HCT116 (cell line): ENCODE measurements around the gene CSTF3. TPM values are rescaled to one million over a fixed set of nuclear protein-coding genes. Genes with fewer than 3 reads are reported as not detected.

Source experiments
- ATAC-seq: fragments of 200-7000 bp; cut with Tn5 transposase; 2 replicates; pipeline ENCODE4 v1.9.1; 2020; ENCODE audit warnings: mild to moderate bottlenecking, moderate library complexity
- BruUV-seq: library from RNA; stranded (reverse); fragments of 400-500 nt; replicated peaks from 2 replicates; lab custom pipeline; 2021; lab: Mats Ljungman, UMichigan
- CTCF ChIA-PET: fragments of 300-600 bp; sonication (Branson Sonifier 250); formaldehyde crosslinking; loops from one replicate; lab custom pipeline; 2021; ENCODE audit warnings: antibody characterized with exemption; lab: Charles Lee
- POLR2A ChIA-PET: fragments of 300-600, 350-600 bp; sonication (Branson Sonifier 250); formaldehyde crosslinking; loops from one replicate; lab custom pipeline; 2021; ENCODE audit warnings: antibody characterized with exemption; lab: Charles Lee
- RAD21 ChIA-PET, 2 experiments: fragments of 300-600 bp; sonication (Branson Sonifier 250); formaldehyde crosslinking; loops; one replicate each; lab custom pipeline; 2023; ENCODE audit warnings: low total read pairs in 2 of 2; ENCODE audit not compliant: uncharacterized antibody in 2 of 2, unreplicated experiment in 2 of 2, low non-redundant PET in 1 of 2; lab: Charles Lee
- DNase-seq: peaks from one replicate; pipeline ENCODE4 v3.0.0-alpha.2; 2010; ENCODE audit warnings: low read depth, low spot score
- H2AFZ ChIP-seq: fragments of 200-600 bp; shearing (Covaris generic), sonication (generic); 2 replicates; pipeline ENCODE4 v1.6.1; 2017; ENCODE audit warnings: low read depth, mixed run types, mixed read lengths, antibody characterized with exemption, low read length; ENCODE audit not compliant: poor library complexity, severe bottlenecking
- H3K27ac ChIP-seq: 2 replicates; pipeline ENCODE4 v1.5.1; 2012; ENCODE audit warnings: low read depth, low read length
- H3K27me3 ChIP-seq: fragments of 200-600 bp; sonication (generic); 2 replicates; pipeline ENCODE4 v1.6.1; 2016; ENCODE audit warnings: mixed run types, low read length, mixed read lengths; ENCODE audit not compliant: insufficient read depth
- H3K36me3 ChIP-seq, 2 experiments: fragments of 200-500 bp in 1 of 2; fragments of 200-600 bp in 1 of 2; sonication (Bioruptor generic) in 1 of 2; sonication (generic) in 1 of 2; 2 replicates each; pipeline versions ENCODE4 v1.5.1 to v1.6.1; 2014 to 2016; ENCODE audit warnings: low read length in 2 of 2, inconsistent platforms in 1 of 2, mixed read lengths in 1 of 2, mixed run types in 1 of 2; ENCODE audit not compliant: insufficient read depth in 2 of 2, control insufficient read depth in 1 of 2
- H3K4me1 ChIP-seq, 2 experiments: fragments of 200-600 bp in 1 of 2; sonication (generic) in 1 of 2; 2 replicates each; pipeline versions ENCODE4 v1.5.1 to v1.6.1; 2012 to 2017; ENCODE audit warnings: low read length in 2 of 2, inconsistent platforms in 1 of 2, mild to moderate bottlenecking in 1 of 2, mixed read lengths in 1 of 2, mixed run types in 1 of 2, moderate library complexity in 1 of 2; ENCODE audit not compliant: insufficient read depth in 2 of 2, control insufficient read depth in 1 of 2
- H3K4me2 ChIP-seq: fragments of 200-600 bp; sonication (generic); 2 replicates; pipeline ENCODE4 v1.6.1; 2017; ENCODE audit warnings: mixed run types, low read length, mixed read lengths
- H3K4me3 ChIP-seq, 2 experiments: fragments of 200-600 bp in 1 of 2; sonication (generic) in 1 of 2; replicated peaks in 1 of 2; 2 replicates each; pipeline ENCODE4 v1.5.1; 2011 to 2016; ENCODE audit warnings: low read length in 2 of 2, control low read depth in 1 of 2, low read depth in 1 of 2, mild to moderate bottlenecking in 1 of 2, mixed read lengths in 1 of 2, mixed run types in 1 of 2
- H3K79me2 ChIP-seq: fragments of 200-600 bp; sonication (generic); 2 replicates; pipeline ENCODE4 v1.6.1; 2017; ENCODE audit warnings: mild to moderate bottlenecking, mixed run types, low read length, moderate library complexity, mixed read lengths; ENCODE audit not compliant: insufficient read depth
- H3K9ac ChIP-seq: fragments of 200-600 bp; sonication (generic); 2 replicates; pipeline ENCODE4 v1.6.1; 2016; ENCODE audit warnings: low read length, mixed read lengths
- H3K9me2 ChIP-seq: fragments of 200-600 bp; sonication (generic), shearing (Covaris generic); 2 replicates; pipeline ENCODE4 v1.6.1; 2017; ENCODE audit warnings: mixed run types, mild to moderate bottlenecking, moderate library complexity; ENCODE audit not compliant: insufficient read depth
- H3K9me3 ChIP-seq, 2 experiments: fragments of 200-500 bp in 1 of 2; fragments of 200-600 bp in 1 of 2; sonication (Bioruptor generic) in 1 of 2; sonication (generic) in 1 of 2; 2 replicates each; pipeline ENCODE4 v1.6.1; 2014 to 2017; ENCODE audit warnings: low read length in 2 of 2, mixed read lengths in 2 of 2, inconsistent platforms in 1 of 2, low read depth in 1 of 2, mild to moderate bottlenecking in 1 of 2, mixed run types in 1 of 2, moderate library complexity in 1 of 2; ENCODE audit not compliant: control insufficient read depth in 1 of 2, insufficient read depth in 1 of 2
- H4K20me1 ChIP-seq: fragments of 200-600 bp; sonication (generic), shearing (Covaris generic); 2 replicates; pipeline ENCODE4 v1.6.1; 2017; ENCODE audit warnings: mixed run types, mild to moderate bottlenecking, moderate library complexity; ENCODE audit not compliant: insufficient read depth
- CEBPB ChIP-seq: IDR thresholded peaks from 2 replicates; pipeline ENCODE4 v1.6.1; 2012; ENCODE audit warnings: low read depth
- EZH2phosphoT487 ChIP-seq: fragments of 200-600 bp; IDR thresholded peaks from 2 replicates; pipeline ENCODE4 v1.6.1; 2018; ENCODE audit warnings: antibody characterized with exemption, borderline replicate concordance
- JUND ChIP-seq: IDR thresholded peaks from 2 replicates; pipeline ENCODE4 v1.6.1; 2012
- MAX ChIP-seq: IDR thresholded peaks from 2 replicates; pipeline ENCODE4 v1.6.1; 2012
- SIN3A ChIP-seq: IDR thresholded peaks from 2 replicates; pipeline ENCODE4 v1.6.1; 2012; ENCODE audit warnings: low read depth
- SP1 ChIP-seq: IDR thresholded peaks from 2 replicates; pipeline ENCODE4 v1.6.1; 2012; ENCODE audit warnings: low read depth
- TCF7L2 ChIP-seq: IDR thresholded peaks from 2 replicates; pipeline ENCODE4 v1.7.0; 2011; ENCODE audit warnings: borderline replicate concordance, inconsistent platforms; ENCODE audit not compliant: insufficient read depth, insufficient read length; ENCODE audit errors: extremely low read depth
- YY1 ChIP-seq: IDR thresholded peaks from 2 replicates; pipeline ENCODE4 v1.6.1; 2011; ENCODE audit warnings: low read length, low read depth, moderate library complexity, mild to moderate bottlenecking; ENCODE audit not compliant: insufficient replicate concordance; ENCODE audit errors: extremely low read depth
- ZBTB33 ChIP-seq: IDR thresholded peaks from 2 replicates; pipeline ENCODE4 v1.6.1; 2011; ENCODE audit warnings: mild to moderate bottlenecking, low read length, moderate library complexity; ENCODE audit not compliant: insufficient replicate concordance; ENCODE audit errors: extremely low read depth
- ZNF274 ChIP-seq: fragments of 200-500 bp; sonication (Bioruptor generic); IDR thresholded peaks from 2 replicates; pipeline ENCODE4 v1.6.1; 2014; ENCODE audit warnings: mild to moderate bottlenecking, low read depth, low read length, inconsistent platforms
- intact Hi-C: fragments of 100-400 bp; cut with micrococcal nuclease; formaldehyde crosslinking; loops from 2 replicates; pipeline ENCODE4 v1.10.0; 2022
- total RNA-seq: library from RNA; stranded (reverse); gene quantifications from one replicate; pipeline ENCODE4 v1.2.1, GENCODE V29; 2021; ENCODE audit not compliant: unreplicated experiment

Gene CSTF3
- total RNA-seq, 1 experiment from 2014 or later, result 39.3 TPM

- no peak for TF ChIP-seq EZH2phosphoT487
- TF ChIP-seq, all 23 proteins: peak for 0
Observed at GRCh38 chr11:33064033-33064825, 97.1 kb downstream of the CSTF3 start (continued).

- H3K9me2 ChIP-seq, result no peaks in the 10 kb centered on the region
- no peaks in the 10 kb centered on the region for H3K79me2 ChIP-seq
- TF ChIP-seq MAX, result no peak
- TF ChIP-seq ZNF274, result no peak
- TF ChIP-seq TCF7L2, result no peak
- no peak for TF ChIP-seq YY1
- TF ChIP-seq SIN3A, result no peak
- no peak for TF ChIP-seq SP1
- TF ChIP-seq ZBTB33, result no peak
- TF ChIP-seq CEBPB, result no peak
- no peak for TF ChIP-seq JUND
- H3K4me1 ChIP-seq, result peaks cover 20 to 32% of the 10 kb centered on the region in 2 experiments
- no peaks in the 10 kb centered on the region for H3K27me3 ChIP-seq
- ChIA-PET POLR2A (no interaction called here), RAD21 (no interaction called here), CTCF (interaction anchor here (1.6 to 1.9 kb wide), 2 partner anchors 100 to 253 kb away, joined by 4 read pairs; no protein-coding TSS in a partner anchor)
- no peaks in the 10 kb centered on the region for H3K36me3 ChIP-seq
- no peak overlapping the region for H2AFZ ChIP-seq
- intact Hi-C loops, result loop anchor here (5.0 to 10.0 kb wide), 3 partner anchors 86 to 349 kb away; no protein-coding TSS in a partner anchor
- H3K9me3 ChIP-seq, result no peaks in the 10 kb centered on the region
- no peak for DNase-seq
- BruUV-seq, result no TSS peak
- no peak for ATAC-seq
- H3K9ac ChIP-seq, result no peak overlapping the region
- H4K20me1 ChIP-seq, result no peaks in the 10 kb centered on the region
- H3K4me2 ChIP-seq, result no peak overlapping the region
- no peak overlapping the region for H3K27ac ChIP-seq
- H3K4me3 ChIP-seq, result no peak overlapping the region
Observed at GRCh38 chr11:33063326-33063881, 97.9 kb downstream of the CSTF3 start.
